ENCODE results near the gene AVPI1.

GRCh38 chr10:97643441-97643985, 43.5 kb downstream of the AVPI1 start:
- no peak for TF ChIP-seq ZNF384 (IDR thresholded peaks at IDR 0.05; ENCODE audit: borderline replicate concordance, low read depth, low read length)
- no peak for TF ChIP-seq RELA (IDR thresholded peaks at IDR 0.05; ENCODE audit: borderline replicate concordance, partially characterized antibody)
- TF ChIP-seq POLR2A (IDR thresholded peaks at IDR 0.05; ENCODE audit: low read depth, low read length): no peak
- TF ChIP-seq IRF4 (IDR thresholded peaks at IDR 0.05; ENCODE audit: low read depth, low read length): no peak
- no peak for TF ChIP-seq RBBP5 (conservative IDR thresholded peaks at IDR 0.05)
- TF ChIP-seq CTCF (IDR thresholded peaks at IDR 0.05 in 2 of 3, conservative IDR thresholded peaks at IDR 0.05 in 1 of 3; ENCODE audit: control insufficient read depth in 2 of 3, extremely low read depth in 1 of 3, insufficient read depth in 1 of 3, low read depth in 3 of 3, low read length in 3 of 3): no peak
- no peak for TF ChIP-seq CEBPB (IDR thresholded peaks at IDR 0.05; ENCODE audit: borderline replicate concordance in 1 of 2, low read depth in 2 of 2, low read length in 2 of 2)
- no peak for TF ChIP-seq REST (IDR thresholded peaks at IDR 0.05; ENCODE audit: low read depth, low read length)
- no peak for TF ChIP-seq IKZF1 (conservative IDR thresholded peaks at IDR 0.05)
- no peak for TF ChIP-seq FOXK2 (IDR thresholded peaks at IDR 0.05)
- TF ChIP-seq MYC (IDR thresholded peaks at IDR 0.05; ENCODE audit: insufficient read depth, insufficient read length, insufficient replicate concordance, low read length, severe bottlenecking): no peak
- TF ChIP-seq USF2 (IDR thresholded peaks at IDR 0.05; ENCODE audit: borderline replicate concordance, low read depth, low read length): no peak
- TF ChIP-seq MXI1 (IDR thresholded peaks at IDR 0.05; ENCODE audit: low read depth, low read length): no peak
